ENCODE measurements around the gene DOCK10.

DNA sequence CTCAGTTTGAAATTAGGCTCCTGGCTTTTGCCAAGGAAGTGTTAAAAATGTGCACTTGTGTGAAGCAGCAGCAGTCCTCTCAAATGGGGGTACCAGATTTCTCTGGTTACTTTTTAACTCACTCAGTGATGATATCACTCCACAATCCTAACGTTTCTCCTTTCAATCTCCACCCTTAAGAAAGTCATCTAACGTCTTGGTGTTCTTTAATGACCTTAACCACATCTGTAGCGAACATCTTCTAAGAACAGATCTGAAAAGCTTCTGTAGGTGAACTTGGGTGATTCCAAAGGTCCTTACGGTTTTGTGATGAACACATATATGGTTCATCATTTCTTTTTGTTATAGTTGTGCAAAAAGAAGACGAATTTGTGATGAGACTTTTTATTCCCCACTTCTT, 73.2 kb downstream of the DOCK10 start:
- TF ChIP-seq POLR2A (IDR thresholded peaks at IDR 0.05) (no peak), CTCF (IDR thresholded peaks at IDR 0.05) (no peak)

Data from vagina (tissue), 2 donors.